ENCODE measurements around the gene KRTAP10-4.

KRTAP10-4 gene

GRCh38 chr21:44540741-44541288 lies 32.7 kb upstream of the KRTAP10-4 start:
- TF ChIP-seq, protein P1, sequence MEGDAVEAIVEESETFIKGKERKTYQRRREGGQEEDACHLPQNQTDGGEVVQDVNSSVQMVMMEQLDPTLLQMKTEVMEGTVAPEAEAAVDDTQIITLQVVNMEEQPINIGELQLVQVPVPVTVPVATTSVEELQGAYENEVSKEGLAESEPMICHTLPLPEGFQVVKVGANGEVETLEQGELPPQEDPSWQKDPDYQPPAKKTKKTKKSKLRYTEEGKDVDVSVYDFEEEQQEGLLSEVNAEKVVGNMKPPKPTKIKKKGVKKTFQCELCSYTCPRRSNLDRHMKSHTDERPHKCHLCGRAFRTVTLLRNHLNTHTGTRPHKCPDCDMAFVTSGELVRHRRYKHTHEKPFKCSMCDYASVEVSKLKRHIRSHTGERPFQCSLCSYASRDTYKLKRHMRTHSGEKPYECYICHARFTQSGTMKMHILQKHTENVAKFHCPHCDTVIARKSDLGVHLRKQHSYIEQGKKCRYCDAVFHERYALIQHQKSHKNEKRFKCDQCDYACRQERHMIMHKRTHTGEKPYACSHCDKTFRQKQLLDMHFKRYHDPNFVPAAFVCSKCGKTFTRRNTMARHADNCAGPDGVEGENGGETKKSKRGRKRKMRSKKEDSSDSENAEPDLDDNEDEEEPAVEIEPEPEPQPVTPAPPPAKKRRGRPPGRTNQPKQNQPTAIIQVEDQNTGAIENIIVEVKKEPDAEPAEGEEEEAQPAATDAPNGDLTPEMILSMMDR (IDR thresholded peaks at IDR 0.05) = no peak

DNA sequence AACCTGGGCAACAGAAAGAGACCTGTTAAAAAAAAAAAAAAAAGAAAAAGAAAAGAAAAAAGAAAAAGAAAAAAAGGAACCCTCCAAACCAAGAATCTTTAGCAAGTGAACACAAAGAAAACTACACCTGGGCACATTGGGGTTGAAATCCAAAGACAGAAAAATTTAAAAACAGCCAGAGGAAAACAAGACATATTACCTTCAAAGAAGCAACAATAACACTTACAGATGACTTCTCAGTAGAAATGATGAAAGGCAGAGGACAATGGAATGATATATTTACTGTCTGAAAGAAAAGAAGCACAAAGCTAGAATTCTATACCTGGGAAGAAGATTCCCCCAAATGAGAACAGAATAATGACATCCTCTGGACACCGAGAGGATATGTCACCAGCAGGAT lies 30.8 kb upstream of the KRTAP10-4 start:
- TF ChIP-seq, protein P1 (IDR thresholded peaks at IDR 0.05) = no peak

DNA sequence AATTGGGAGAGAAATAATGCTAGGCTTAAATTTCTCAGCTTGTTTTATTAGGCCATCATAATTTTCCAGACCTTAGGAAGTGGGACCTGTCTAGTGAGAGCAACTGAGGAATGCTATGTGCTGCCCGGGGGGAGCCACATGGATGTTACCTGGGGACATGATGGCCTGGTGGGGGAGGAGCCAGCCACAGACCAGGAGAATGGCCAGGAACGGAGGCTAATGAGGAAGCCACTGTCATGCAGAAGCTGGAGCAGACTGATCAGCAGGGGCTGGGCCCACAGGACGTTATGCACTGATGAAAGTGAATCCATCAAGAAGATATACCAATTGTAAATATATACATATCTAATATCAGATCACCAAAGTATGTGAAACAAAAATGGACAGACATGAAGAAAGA lies 29.0 kb upstream of the KRTAP10-4 start:
- TF ChIP-seq, protein P1 (IDR thresholded peaks at IDR 0.05) = no peak

DNA sequence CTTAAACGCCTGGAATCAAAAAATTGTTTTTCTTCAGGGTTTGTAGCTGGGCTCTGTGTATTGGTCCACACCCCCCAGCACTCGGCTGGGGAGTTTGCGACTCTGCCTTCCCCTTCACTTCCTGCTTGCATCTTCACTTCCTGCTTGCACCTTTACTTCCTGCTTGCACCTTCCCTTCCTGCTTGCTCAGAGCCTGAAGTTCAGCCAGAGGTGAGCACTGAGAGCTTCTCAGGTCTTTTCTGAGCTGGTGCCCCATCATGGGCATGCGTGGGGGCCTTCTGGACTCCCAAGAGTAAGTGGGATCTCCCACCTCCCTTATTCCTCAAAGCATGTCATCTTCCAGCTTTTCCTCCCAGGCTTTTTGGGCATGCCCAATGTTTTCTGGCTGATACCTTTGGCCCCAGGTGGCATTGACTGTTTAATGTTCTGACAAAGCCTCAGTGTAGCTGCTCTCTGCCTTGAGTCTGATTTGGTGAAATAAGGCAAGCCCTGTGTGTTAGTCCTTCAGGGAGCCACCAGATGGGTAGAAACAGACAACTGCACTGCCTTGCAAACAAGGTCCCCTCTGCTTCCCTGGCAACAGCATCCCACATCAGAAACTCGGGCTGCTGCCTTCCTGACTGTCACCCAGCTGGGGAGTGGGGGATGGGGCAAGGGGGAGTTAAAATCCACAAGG lies 25.7 kb upstream of the KRTAP10-4 start:
- TF ChIP-seq, protein P1 (IDR thresholded peaks at IDR 0.05) = no peak

DNA sequence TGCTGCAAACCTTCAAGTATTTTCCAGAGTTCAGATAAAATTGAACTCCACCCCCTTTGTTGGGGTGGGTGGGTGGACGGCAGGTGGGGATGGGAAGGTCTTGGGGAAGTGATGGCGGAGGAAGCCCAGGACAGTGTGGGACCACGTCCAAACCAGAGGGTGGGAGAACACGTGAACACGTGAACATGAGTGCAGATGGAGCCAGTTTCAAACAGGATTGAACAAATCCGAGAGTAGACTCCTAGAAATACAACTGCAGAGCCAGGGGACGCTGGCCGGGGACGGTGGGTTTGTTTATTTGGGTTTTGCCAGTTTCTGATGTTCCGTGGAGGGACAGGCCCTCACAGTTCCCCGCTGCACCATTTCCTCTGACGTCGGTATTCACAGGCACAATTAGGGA lies 25.1 kb upstream of the KRTAP10-4 start:
- TF ChIP-seq, protein P1 (IDR thresholded peaks at IDR 0.05) = no peak

- TF ChIP-seq, protein P1 (IDR thresholded peaks at IDR 0.05) = no peak
Measured at GRCh38 chr21:44548922-44549321, 24.6 kb upstream of the KRTAP10-4 start.

- TF ChIP-seq, protein P1 (IDR thresholded peaks at IDR 0.05) = no peak
Measured at GRCh38 chr21:44549525-44550211, 23.9 kb upstream of the KRTAP10-4 start.

Data from LNCAP (cell line).